GM23338 (cell line): ENCODE measurements around the gene ENPP1. TPM values are rescaled to one million over a fixed set of nuclear protein-coding genes. Genes with fewer than 3 reads are reported as not detected.

Experiments used
- ATAC-seq: fragments of 200-7000 bp; cut with Tn5 transposase; 3 replicates; pipeline ENCODE4 v1.9.1; 2020
- DNase-seq: peaks from one replicate; pipeline ENCODE4 v3.0.0-alpha.2; 2015; ENCODE audit warnings: low spot score
- H2AFZ ChIP-seq: fragments of 200-600 bp; sonication (generic); 2 replicates; pipeline ENCODE4 v1.8.0; 2016; ENCODE audit warnings: antibody characterized with exemption, mild to moderate bottlenecking, moderate library complexity
- H3F3A ChIP-seq: fragments of 200-600 bp; sonication (generic); replicated peaks from 2 replicates; pipeline ENCODE4 v1.8.0; 2017; ENCODE audit warnings: antibody characterized with exemption, mixed run types, low read depth
- H3K27ac ChIP-seq: fragments of 200-600 bp; sonication (generic); 2 replicates; pipeline ENCODE4 v1.6.1; 2016; ENCODE audit warnings: low read depth
- H3K27me3 ChIP-seq: fragments of 200-600 bp; sonication (generic); 2 replicates; pipeline ENCODE4 v1.8.0; 2016; ENCODE audit warnings: mild to moderate bottlenecking, mixed run types, moderate library complexity; ENCODE audit not compliant: insufficient read depth
- H3K36me3 ChIP-seq: fragments of 200-600 bp; sonication (generic); 2 replicates; pipeline ENCODE4 v1.8.0; 2016; ENCODE audit warnings: mild to moderate bottlenecking; ENCODE audit not compliant: insufficient read depth
- H3K4me1 ChIP-seq: fragments of 200-600 bp; sonication (generic); 2 replicates; pipeline ENCODE4 v1.8.0; 2016; ENCODE audit warnings: mild to moderate bottlenecking, moderate library complexity; ENCODE audit not compliant: insufficient read depth
- H3K4me2 ChIP-seq: fragments of 200-600 bp; sonication (generic); 2 replicates; pipeline ENCODE4 v1.7.1; 2017; ENCODE audit warnings: mixed run types
- H3K4me3 ChIP-seq: fragments of 200-600 bp; sonication (generic); 2 replicates; pipeline ENCODE4 v1.6.1; 2016; ENCODE audit warnings: mixed run types
- H3K79me2 ChIP-seq: fragments of 200-600 bp; sonication (generic); replicated peaks from 2 replicates; pipeline ENCODE4 v1.8.0; 2017; ENCODE audit warnings: mild to moderate bottlenecking; ENCODE audit not compliant: insufficient read depth
- H3K9me2 ChIP-seq: fragments of 200-600 bp; sonication (generic); 2 replicates; pipeline ENCODE4 v1.8.0; 2017; ENCODE audit not compliant: insufficient read depth
- H4K20me1 ChIP-seq: fragments of 200-600 bp; sonication (generic); replicated peaks from 2 replicates; pipeline ENCODE4 v1.8.0; 2017; ENCODE audit warnings: mild to moderate bottlenecking; ENCODE audit not compliant: insufficient read depth
- H3K27ac Mint-ChIP-seq: 2 replicates; pipeline ENCODE4 v1.8.0; 2020; ENCODE audit warnings: inconsistent platforms, mild to moderate bottlenecking, moderate library complexity, mixed read lengths
- H3K27me3 Mint-ChIP-seq: 3 replicates; pipeline ENCODE4 v1.8.0; 2022; ENCODE audit warnings: low read depth, mild to moderate bottlenecking, moderate library complexity, mixed read lengths, inconsistent platforms; ENCODE audit not compliant: insufficient read depth, poor library complexity
- H3K36me3 Mint-ChIP-seq: 3 replicates; pipeline ENCODE4 v1.8.0; 2021; ENCODE audit warnings: low read depth, mild to moderate bottlenecking, inconsistent platforms, moderate library complexity, mixed read lengths
- H3K4me1 Mint-ChIP-seq: 3 replicates; pipeline ENCODE4 v1.8.0; 2020; ENCODE audit warnings: mild to moderate bottlenecking, inconsistent platforms, mixed read lengths
- H3K4me3 Mint-ChIP-seq: 3 replicates; pipeline ENCODE4 v1.8.0; 2021; ENCODE audit warnings: moderate library complexity, mild to moderate bottlenecking, inconsistent platforms, mixed read lengths
- H3K9me3 Mint-ChIP-seq: 3 replicates; pipeline ENCODE4 v1.8.0; 2020; ENCODE audit warnings: moderate library complexity, mild to moderate bottlenecking, inconsistent platforms, mixed read lengths
- CREB1 ChIP-seq: fragments of 250-450 bp; sonication (Bioruptor Pico); IDR thresholded peaks from 2 replicates; pipeline ENCODE4 v1.5.0; 2020; ENCODE audit warnings: low read depth, mild to moderate bottlenecking, moderate library complexity
- ETS1 ChIP-seq: IDR thresholded peaks from 2 replicates; pipeline ENCODE4 v1.6.1; 2016; ENCODE audit warnings: antibody characterized with exemption
- EZH2 ChIP-seq: fragments of 200-600 bp; sonication (generic); IDR thresholded peaks from one replicate; pipeline ENCODE4 v1.8.0; 2017; ENCODE audit warnings: antibody characterized with exemption, mild to moderate bottlenecking, low read depth; ENCODE audit not compliant: unreplicated experiment
- STAT1 ChIP-seq: IDR thresholded peaks from one replicate; pipeline ENCODE4 v1.6.1; 2016; ENCODE audit warnings: antibody characterized with exemption; ENCODE audit not compliant: unreplicated experiment
- ZNF331 ChIP-seq: fragments of 250-450 bp; sonication (Bioruptor Pico); IDR thresholded peaks from 2 replicates; pipeline ENCODE4 v1.5.0; 2020; ENCODE audit warnings: low read depth, mild to moderate bottlenecking, moderate library complexity
- ZNF462 ChIP-seq: fragments of 250-450 bp; sonication (Bioruptor Pico); IDR thresholded peaks from 2 replicates; pipeline ENCODE4 v1.5.0; 2020; ENCODE audit warnings: mild to moderate bottlenecking, moderate library complexity
- polyA plus RNA-seq: library from polyadenylated mRNA; unstranded; fragments of >200 nt; fragmentation: Nextera tagmentation; extraction: Ambion mirVana; gene quantifications from 2 replicates; pipeline ENCODE4 v1.2.1, GENCODE V29; 2016
- total RNA-seq: library from RNA; depleted of rRNA; stranded (reverse); fragments of >200 nt; shearing (Covaris generic); gene quantifications from 2 replicates; pipeline ENCODE4 v1.2.3, GENCODE V29; 2014

Gene ENPP1
- total and polyA plus RNA-seq, 2 experiments from 2014 or later, result 17.3 to 46.9 TPM

- TF ChIP-seq ZNF462 (no peak), ETS1 (no peak), CREB1 (CRISPR knock-in tag) (no peak), ZNF331 (CRISPR knock-in tag) (no peak), EZH2 (no peak), STAT1 (no peak)
- DNase-seq, result no peak
- H3K9me3 Mint-ChIP-seq, result no peaks in the 10 kb centered on the region
- Histone ChIP-seq H3K27me3 (no peaks in the 10 kb centered on the region), H3K9me2 (peaks cover 11% of the 10 kb centered on the region; the same call in 1 of the 2 replicates), H4K20me1 (no peaks in the 10 kb centered on the region), H3K27ac (no peak overlapping the region), H3K4me3 (no peak overlapping the region), H3K4me1 (no peaks in the 10 kb centered on the region), H3K36me3 (no peaks in the 10 kb centered on the region), H3K79me2 (no peaks in the 10 kb centered on the region), H3F3A (no peaks in the 10 kb centered on the region), H2AFZ (no peak overlapping the region), H3K4me2 (no peak overlapping the region)
- no peak overlapping the region for H3K4me3 Mint-ChIP-seq
- ATAC-seq, result no peak
- no peaks in the 10 kb centered on the region for H3K36me3 Mint-ChIP-seq
- no peak overlapping the region for H3K27ac Mint-ChIP-seq
- peaks cover 2% of the 10 kb centered on the region for H3K27me3 Mint-ChIP-seq
- H3K4me1 Mint-ChIP-seq, result peaks cover 5% of the 10 kb centered on the region; the same call in 1 of the 3 replicates
Observed at GRCh38 chr6:131781687-131782086, 26.1 kb upstream of the ENPP1 start.
